IPS-15b (cell line): ENCODE data around the gene TMEM255B.

Experiments used
- H3K27me3 ChIP-seq: one replicate; pipeline ENCODE4 v1.6.1; 2013; ENCODE audit warnings: low read length; ENCODE audit not compliant: control insufficient read depth, insufficient read depth
- H3K36me3 ChIP-seq: one replicate; pipeline ENCODE4 v1.6.1; 2013; ENCODE audit warnings: low read length; ENCODE audit not compliant: control insufficient read depth, insufficient read depth
- H3K4me1 ChIP-seq: one replicate; pipeline ENCODE4 v1.6.1; 2013; ENCODE audit warnings: mild to moderate bottlenecking, low read length; ENCODE audit not compliant: control insufficient read depth, insufficient read depth
- H3K4me3 ChIP-seq: one replicate; pipeline ENCODE4 v1.5.1; 2013; ENCODE audit warnings: low read depth, low read length
- H3K9ac ChIP-seq: one replicate; pipeline ENCODE4 v1.6.1; 2013; ENCODE audit warnings: low read depth, mild to moderate bottlenecking, low read length
- H3K9me3 ChIP-seq: one replicate; pipeline ENCODE4 v1.6.1; 2013; ENCODE audit warnings: mild to moderate bottlenecking, low read length; ENCODE audit not compliant: control insufficient read depth, insufficient read depth

The TMEM255B gene

DNA sequence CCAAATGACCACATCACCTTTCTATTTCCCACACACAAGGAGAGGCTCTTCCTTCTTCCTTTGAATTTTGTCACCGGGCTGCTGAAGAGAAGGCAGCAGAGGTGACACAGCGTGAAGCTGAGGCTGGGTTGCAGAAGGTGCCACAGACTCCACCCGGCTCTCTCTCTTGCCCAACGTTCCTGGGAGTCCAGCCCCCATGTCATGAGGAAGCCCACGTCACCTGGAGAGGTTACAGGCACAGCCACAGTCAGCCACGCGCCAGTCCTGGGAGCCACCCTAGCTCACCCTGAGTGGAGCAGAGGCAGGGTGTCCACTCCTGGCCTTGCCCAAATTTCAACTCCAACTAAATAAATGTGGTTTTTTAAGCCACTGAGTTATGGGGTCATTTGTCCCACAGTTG lies 4.8 kb upstream of the TMEM255B start:
- Histone ChIP-seq H3K4me1 (no peaks in the 10 kb centered on the region), H3K36me3 (no peaks in the 10 kb centered on the region), H3K9me3 (no peaks in the 10 kb centered on the region), H3K9ac (no peak overlapping the region), H3K4me3 (no peak overlapping the region), H3K27me3 (peaks cover 12% of the 10 kb centered on the region)

DNA sequence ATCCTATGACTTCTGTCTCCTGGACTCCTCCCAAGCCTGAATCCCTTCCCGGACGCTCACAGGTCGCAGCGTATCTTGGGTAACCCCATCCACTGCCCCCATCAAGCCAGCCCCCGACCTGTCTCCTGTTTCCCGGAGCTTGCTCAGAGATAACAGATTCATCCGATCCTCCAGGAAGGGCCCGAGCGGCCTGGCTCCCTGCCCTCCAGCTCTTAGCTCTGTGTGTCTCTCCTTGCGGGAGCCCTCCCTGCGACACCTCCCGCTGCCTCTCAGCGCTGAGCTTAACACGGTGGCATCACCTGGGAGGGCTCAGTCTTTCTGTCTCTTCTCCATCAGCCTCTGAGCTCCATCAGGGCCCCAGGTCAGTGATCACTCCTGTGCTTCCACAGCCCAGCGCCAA lies 4.3 kb upstream of the TMEM255B start:
- H3K4me1 ChIP-seq = no peaks in the 10 kb centered on the region
- no peak overlapping the region for H3K4me3 ChIP-seq
- H3K9ac ChIP-seq = no peak overlapping the region
- peaks cover 16% of the 10 kb centered on the region for H3K27me3 ChIP-seq
- H3K36me3 ChIP-seq = no peaks in the 10 kb centered on the region
- no peaks in the 10 kb centered on the region for H3K9me3 ChIP-seq

DNA sequence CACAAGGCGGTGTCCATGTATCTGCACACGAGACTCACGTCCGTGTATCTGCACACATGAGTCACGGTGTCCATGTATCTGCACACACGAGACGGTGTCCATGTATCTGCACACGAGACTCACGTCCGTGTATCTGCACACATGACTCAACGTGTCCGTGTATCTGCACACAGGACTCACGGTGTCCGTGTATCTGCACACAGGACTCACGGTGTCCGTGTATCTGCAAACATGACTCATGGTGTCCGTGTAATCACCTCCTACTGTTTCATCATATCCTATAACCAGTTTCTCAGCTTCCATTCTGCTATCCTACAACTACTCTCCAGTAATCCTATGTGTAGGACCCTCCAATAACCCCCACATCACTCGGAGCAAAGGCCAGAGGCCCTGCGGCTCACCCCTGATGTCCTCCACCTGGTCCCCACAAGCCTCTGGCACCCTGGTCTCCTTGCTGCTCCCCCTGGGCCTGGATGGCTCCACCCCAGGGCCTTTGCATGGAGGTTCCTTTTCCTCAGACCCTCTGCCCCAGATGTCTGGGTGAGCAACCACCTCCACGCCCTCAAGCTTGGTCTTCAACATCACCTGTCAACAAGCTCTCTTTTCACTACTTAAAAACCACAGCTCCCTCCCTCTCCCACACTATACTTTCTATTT lies 2.5 kb upstream of the TMEM255B start:
- Histone ChIP-seq H3K4me3 (no peak overlapping the region), H3K4me1 (no peaks in the 10 kb centered on the region), H3K9ac (no peak overlapping the region), H3K27me3 (peaks cover 35% of the 10 kb centered on the region), H3K36me3 (no peaks in the 10 kb centered on the region), H3K9me3 (no peaks in the 10 kb centered on the region)

DNA sequence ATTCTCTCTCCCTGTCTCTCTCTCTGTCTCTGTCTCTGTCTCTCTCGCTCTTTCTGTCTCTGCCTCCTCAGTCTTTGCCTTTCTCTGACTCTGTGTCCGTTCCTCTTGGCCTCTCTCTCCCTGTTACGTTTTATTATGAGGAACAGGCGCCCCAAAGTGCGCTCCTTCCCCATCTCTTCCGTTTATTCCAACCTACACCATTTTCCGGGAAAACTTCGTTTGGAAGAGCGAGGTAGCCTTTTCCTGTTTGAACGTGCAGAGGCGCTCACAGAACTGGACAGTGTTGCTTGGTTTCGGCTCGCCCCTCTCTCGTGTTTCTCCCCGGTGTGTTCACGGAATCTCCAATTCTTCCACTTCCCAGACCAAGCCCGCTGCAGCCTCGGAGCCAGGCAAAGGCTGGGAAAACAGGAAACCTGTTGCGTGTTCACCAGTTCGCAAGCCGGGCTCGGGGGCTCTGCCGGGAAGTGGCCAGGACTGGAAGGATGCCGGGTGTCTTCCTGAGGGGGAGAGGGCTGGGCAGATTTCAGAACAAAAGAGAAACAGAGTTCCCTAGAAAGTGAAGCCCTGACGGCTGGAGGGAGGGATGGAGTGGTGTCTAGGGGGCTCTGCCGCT lies 605 bp downstream of the TMEM255B start:
- Histone ChIP-seq H3K4me3 (peak overlapping the region; percentile 89), H3K4me1 (no peaks in the 10 kb centered on the region), H3K9ac (no peak overlapping the region), H3K36me3 (no peaks in the 10 kb centered on the region), H3K27me3 (peaks cover 38% of the 10 kb centered on the region), H3K9me3 (no peaks in the 10 kb centered on the region)

DNA sequence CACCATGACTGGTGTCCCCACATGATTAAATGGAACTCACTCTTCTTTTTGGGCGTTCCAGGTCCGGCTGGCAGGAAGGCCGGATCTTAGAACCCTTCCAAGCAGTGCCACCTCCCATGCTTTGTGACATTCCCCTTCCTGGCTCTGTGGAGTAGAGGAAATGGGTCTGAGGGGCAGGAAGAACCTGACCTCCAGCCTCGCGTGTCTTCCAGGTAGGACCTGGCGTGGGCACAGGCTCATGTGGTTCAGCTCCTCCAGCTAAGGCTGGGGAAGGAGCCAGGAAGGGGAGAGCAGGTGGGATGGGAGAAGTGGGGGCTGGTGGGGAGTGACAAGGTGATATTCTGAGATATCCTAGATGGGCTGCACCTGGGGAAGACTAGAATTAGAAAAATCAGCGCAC lies 2.1 kb downstream of the TMEM255B start:
- H3K27me3 ChIP-seq = peaks cover 38% of the 10 kb centered on the region
- no peak overlapping the region for H3K4me3 ChIP-seq
- no peaks in the 10 kb centered on the region for H3K9me3 ChIP-seq
- H3K4me1 ChIP-seq = no peaks in the 10 kb centered on the region
- no peak overlapping the region for H3K9ac ChIP-seq
- H3K36me3 ChIP-seq = no peaks in the 10 kb centered on the region

DNA sequence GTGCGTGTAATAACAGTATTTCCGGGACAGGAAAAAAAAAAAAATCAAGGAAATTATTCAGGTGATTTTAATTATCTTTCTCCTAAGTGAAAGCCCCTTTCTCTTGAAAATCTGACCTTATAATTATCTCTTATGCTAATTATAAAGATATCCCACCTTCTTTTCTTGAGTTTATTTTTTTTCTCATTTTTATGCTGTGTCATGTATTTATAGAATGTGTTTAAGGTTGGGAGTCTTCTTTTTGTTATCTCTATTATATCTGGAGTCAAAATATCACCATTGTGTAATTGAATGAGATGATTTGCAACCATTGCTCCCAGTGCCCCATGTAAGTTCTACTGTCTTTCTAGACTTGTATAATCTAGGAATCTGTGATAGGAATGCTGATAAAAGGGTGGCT lies 3.0 kb downstream of the TMEM255B start:
- Histone ChIP-seq H3K4me3 (no peak overlapping the region), H3K36me3 (no peaks in the 10 kb centered on the region), H3K9ac (no peak overlapping the region), H3K27me3 (peaks cover 38% of the 10 kb centered on the region), H3K9me3 (no peaks in the 10 kb centered on the region), H3K4me1 (no peaks in the 10 kb centered on the region)

DNA sequence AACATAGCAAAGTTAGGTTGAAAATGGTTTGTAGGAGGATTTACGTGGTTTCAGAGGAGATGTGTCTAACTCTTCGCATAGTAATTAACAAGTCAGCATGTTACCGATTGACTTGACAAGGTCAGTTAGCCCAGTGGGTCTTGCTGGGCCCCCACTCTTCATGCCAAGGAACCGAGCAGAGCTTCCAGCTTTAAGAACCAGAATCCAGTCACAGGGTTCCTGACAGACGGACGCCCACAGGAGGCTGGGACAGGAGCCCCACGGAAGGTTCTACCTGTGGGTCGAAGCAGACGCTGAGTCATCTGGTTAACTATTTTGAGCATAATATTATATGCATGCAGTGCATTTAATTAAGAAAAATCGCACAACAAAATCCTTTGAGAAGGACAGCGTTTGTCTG lies 3.5 kb downstream of the TMEM255B start:
- Histone ChIP-seq H3K9ac (no peak overlapping the region), H3K36me3 (no peaks in the 10 kb centered on the region), H3K4me3 (no peak overlapping the region), H3K4me1 (no peaks in the 10 kb centered on the region), H3K9me3 (no peaks in the 10 kb centered on the region), H3K27me3 (peaks cover 38% of the 10 kb centered on the region)

DNA sequence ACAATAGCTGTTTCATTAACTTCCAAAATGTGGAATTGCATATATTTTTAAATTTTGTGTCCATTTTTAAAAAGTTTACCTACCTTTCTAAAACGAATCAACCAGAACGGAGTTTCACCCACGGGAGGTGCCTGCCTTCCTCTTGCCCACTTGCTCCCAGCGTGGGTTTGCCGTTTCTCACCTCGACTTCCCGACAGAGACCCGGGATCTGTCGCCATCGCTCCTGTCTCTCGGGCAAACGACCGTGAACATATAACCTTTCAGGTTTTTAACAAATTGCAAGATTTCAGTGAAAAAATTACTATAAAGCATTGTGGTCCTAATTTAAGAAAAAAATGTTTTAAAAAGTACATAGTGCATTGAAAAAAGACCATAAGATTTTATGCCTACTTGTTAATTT lies 4.2 kb downstream of the TMEM255B start:
- Histone ChIP-seq H3K9me3 (no peaks in the 10 kb centered on the region), H3K9ac (no peak overlapping the region), H3K4me1 (no peaks in the 10 kb centered on the region), H3K36me3 (no peaks in the 10 kb centered on the region), H3K4me3 (no peak overlapping the region), H3K27me3 (peaks cover 31% of the 10 kb centered on the region)

DNA sequence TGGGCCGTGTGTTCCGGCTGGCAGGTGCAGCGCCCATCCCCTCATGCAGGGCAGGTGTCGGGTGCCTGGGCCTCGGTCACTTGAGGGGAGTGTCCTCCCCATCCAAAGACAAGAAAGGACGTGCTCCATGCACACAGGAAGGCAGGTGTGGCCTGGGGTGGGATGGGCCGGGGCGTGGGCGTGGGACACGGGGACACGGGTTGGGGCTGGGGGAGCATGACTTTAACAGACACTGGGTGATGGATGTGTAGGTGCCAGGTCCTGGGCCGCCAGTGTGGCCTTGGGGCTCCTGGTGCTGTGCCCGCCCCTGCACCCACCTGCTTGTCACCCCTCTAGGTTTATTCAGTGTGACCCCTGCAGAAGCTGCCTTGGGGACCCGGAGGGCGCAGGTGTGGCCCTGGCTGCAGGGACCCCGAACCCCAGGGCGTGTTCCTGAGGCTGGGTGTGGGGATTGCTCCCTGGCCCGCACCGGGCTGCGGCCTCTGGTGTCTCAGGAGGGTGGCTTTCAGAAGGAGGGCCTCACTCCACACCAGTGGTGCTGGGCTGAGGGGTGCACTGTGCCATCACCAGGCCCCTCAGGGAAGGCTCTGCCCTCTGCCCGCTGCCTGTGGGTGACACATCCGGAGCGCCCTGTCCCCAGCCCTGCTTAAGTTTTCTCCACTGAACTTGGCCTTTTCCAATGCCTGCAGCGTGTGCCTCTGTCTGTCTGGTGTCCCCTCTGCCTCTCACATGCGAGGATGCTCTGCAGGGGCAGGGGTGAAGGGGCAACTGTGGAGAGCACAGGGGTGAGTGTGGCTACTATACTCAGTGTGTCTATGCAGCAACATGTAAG lies 5.2 kb downstream of the TMEM255B start:
- Histone ChIP-seq H3K36me3 (no peaks in the 10 kb centered on the region), H3K4me1 (no peaks in the 10 kb centered on the region), H3K27me3 (peaks cover 27% of the 10 kb centered on the region), H3K9ac (no peak overlapping the region), H3K9me3 (no peaks in the 10 kb centered on the region), H3K4me3 (no peak overlapping the region)

DNA sequence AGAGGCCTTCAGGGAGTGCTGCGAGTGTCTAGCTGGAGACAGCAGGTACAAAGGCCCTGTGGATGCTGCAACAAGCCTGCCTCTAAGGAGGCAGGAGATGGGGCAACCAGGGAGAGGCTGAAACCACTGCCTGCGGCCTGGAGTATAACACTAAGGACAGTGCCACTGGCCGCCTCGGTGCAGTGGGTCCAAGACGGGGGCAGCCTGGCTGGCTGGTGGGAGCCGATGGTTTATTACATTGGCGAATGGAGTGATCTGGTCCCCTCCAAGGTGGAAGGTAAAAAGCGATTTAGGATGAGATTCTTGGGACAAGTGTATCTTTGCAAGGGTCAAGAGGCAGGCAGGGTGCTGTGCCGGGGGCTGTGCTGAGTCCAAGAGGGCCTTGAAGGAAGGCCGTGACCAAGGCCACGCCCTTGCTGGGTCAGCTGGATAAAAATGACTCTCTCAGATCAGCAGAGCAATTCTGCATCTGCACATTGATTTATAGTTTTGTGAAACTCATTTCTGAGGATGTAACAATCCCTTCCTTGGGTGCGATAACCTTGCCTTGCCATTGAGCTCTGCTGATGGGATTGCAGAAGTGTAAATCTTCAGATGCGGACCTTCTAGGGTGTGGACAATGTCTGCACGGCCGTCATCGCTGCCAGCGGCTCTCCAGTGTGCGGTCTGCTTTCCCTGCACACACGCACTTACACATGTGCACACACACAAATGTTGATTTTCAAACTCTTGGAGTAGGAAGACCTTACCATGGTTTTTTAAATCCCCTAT lies 6.0 kb downstream of the TMEM255B start:
- peaks cover 19% of the 10 kb centered on the region for H3K27me3 ChIP-seq
- no peaks in the 10 kb centered on the region for H3K4me1 ChIP-seq
- H3K4me3 ChIP-seq = no peak overlapping the region
- no peak overlapping the region for H3K9ac ChIP-seq
- no peaks in the 10 kb centered on the region for H3K9me3 ChIP-seq
- H3K36me3 ChIP-seq = no peaks in the 10 kb centered on the region

DNA sequence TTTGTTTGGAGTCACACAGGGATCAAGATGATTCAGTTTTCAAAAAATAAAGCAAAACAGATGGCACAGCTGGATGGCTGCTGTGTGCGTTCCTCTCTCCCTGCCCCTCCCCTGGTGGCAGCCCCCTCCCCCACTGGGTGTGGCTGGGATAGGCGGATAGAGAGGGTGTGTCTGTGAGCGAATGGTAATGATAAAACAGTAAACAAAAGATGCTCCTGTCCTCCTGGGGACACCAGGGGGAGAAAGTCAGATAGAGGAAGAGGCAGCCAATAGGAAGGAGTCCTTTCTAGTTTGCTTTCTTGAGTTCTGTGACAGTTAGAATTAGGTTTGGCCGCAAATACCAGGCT lies 6.5 kb downstream of the TMEM255B start:
- Histone ChIP-seq H3K36me3 (no peaks in the 10 kb centered on the region), H3K4me3 (no peak overlapping the region), H3K9me3 (no peaks in the 10 kb centered on the region), H3K4me1 (no peaks in the 10 kb centered on the region), H3K27me3 (peaks cover 14% of the 10 kb centered on the region), H3K9ac (no peak overlapping the region)
